IPS-18c (cell line): ENCODE results near the gene PDE8B.

ENCODE experiments used
- H3K4me3 ChIP-seq: 2 replicates; pipeline ENCODE4 v1.7.0; 2013; ENCODE audit warnings: low read depth, mild to moderate bottlenecking, low read length, moderate library complexity; ENCODE audit not compliant: insufficient read depth
- H3K9me3 ChIP-seq: one replicate; pipeline ENCODE4 v1.6.1; 2013; ENCODE audit warnings: mild to moderate bottlenecking, low read length, moderate library complexity; ENCODE audit not compliant: control insufficient read depth, insufficient read depth

Gene PDE8B

DNA sequence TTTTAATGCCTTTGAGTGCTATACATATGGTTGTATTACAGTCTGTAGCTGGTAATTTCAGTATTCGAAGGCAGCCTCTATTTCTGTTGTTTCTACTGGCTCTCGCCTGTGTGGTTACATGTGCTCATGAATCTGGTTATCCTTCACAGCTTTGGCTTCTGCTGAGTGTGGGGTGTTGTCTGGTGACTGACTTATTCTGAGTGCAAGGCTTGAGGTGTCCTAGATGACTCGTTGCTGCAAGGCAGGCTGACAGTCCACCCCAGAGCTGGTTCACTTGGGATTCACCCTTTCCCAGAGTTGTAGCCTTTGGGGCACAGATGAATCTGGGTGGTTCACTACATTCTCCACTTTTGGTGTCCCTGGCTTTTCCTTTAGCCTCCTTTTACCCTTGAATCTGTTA, 41.4 kb downstream of the PDE8B start:
- H3K4me3 ChIP-seq, result no peak overlapping the region
- H3K9me3 ChIP-seq, result no peaks in the 10 kb centered on the region

DNA sequence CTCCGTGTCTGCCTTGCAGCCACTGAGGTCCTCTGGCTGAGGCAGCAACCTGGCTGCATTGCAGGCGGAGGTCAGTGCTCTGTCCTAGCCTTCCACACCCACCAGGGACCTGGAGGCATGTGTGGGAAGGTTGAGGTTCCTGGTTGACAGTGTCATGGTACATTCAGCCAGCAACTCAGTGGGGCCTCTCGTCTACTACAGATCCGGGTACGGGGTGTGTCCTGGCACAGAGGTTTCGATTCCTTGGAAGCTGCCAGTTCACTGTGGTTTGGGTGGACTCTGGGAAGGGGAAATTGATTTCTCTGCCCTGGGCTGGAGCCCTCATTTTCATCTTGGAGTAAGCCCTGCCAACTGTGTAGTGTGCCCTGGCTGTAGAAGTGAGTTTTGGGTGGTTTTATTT, 45.1 kb downstream of the PDE8B start:
- Histone ChIP-seq H3K9me3 (no peaks in the 10 kb centered on the region), H3K4me3 (no peak overlapping the region)

DNA sequence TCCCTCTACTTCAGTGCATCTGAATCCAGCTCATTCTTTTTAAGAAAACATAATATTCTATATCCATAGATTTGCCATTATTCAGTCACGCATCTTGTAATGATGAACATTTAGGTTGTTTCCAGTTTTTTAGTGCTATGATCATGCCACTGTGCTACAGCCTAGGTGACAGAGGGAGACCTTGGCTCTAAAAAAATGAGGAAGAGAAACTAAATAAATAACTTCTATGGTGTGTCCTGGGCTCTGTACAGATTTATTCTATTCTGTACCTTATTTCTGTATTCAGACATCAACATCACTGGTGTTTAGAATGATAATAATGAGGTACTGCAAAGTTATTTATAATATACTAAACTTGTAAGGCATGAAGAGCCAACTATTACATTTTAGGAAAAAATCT, 45.9 kb downstream of the PDE8B start:
- no peaks in the 10 kb centered on the region for H3K9me3 ChIP-seq
- H3K4me3 ChIP-seq, result no peak overlapping the region

DNA sequence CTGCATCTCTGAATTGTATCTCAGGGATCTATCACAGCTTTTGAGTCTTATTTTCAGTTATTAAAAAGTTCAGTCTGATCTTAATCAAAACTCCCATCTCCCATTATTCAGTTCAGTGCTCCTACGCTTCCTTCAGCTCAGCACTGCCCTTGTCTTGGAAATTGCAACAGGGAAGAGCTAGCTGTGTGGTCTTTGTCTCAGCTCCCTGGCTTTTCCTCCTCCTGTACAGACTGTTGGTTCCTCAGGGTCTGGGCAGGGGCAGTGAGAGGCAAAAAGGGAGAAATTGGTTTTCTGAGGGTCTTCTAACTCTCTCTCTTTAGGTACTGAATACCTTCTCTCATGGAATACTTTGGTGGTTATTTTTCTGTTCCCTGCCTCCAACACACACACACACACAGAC, 48.2 kb downstream of the PDE8B start:
- H3K4me3 ChIP-seq, result no peak overlapping the region
- H3K9me3 ChIP-seq, result no peaks in the 10 kb centered on the region

DNA sequence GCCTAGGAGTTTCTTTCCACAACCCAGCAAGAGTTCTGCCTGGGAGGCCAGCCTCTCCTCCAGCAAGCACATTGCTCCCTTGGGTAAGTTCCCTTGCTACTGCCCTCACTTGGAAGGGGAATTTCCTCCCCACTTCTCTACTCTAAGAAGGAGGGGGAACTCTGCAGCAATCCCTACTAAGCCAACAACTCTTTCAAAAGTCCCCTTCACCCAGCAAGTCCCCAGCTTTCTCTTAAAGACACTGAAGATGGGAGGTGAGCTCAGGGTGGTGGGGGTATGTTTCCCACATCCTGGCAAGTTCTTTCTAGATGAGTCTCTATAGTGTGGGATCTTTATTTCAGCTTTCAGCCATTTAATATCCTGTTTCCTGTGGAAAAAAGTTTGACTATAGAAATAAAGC, 49.0 kb downstream of the PDE8B start:
- no peak overlapping the region for H3K4me3 ChIP-seq
- H3K9me3 ChIP-seq, result no peaks in the 10 kb centered on the region

DNA sequence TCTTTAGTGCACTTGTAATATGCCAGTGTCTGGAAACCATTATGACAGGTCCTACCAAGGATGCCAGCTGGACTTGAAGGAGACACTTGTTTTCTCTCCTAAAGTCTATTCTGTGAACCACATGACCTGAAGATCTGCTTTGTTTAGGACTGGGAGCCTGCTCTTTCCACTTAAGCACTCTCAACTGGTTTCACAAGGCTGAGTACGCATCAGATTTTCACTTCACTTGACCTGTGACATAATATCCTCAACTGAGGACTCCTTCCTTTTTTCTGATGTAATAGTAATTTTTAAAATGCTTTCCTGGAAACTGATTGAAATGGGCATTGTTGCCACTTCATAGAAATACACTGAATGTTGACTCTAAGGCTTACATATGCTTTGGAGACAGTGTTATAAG, 52.2 kb downstream of the PDE8B start:
- Histone ChIP-seq H3K4me3 (no peak overlapping the region), H3K9me3 (no peaks in the 10 kb centered on the region)

DNA sequence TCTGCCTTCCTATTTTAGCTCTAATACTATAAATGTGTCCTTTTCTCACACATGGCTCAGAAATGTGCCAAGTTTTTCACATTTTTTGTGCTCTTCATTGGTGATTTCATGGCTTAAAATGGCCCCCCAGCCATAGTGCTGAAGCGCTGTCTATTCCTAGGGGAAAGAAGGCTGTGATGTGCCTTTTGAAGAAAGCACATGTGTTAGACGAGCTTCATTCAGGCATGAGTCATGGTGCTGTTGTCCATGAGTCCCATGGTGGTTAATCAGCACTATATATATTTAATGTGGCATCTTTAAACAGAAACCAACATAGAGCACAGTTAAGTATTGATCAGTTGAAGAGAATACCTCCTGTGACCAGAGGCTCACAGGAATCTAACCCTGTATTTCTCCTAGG, 55.8 kb downstream of the PDE8B start:
- no peak overlapping the region for H3K4me3 ChIP-seq

DNA sequence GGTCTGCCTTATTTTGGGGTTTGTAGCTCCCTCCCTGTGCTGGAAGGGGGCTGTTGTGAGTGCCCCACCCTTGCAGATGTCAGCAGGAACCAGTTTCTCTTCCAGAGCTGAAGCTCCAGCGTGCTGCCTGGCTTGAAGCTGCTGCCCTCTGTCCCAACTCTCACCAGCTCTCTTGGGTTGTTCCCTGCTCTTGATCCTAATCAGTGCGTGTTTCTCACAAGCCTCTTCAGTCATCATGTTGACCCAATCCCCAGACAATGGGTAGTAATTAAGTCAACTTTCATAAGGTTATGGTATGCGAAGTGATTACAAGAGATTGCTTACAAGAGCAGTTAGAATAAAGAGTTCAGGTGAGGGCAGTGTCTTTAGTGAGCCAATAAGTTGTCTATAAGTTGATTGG, 57.0 kb downstream of the PDE8B start:
- Histone ChIP-seq H3K4me3 (no peak overlapping the region), H3K9me3 (peaks cover 2% of the 10 kb centered on the region)

More for the DNA sequence above, 55.8 kb downstream of the PDE8B start:
- peaks cover 2% of the 10 kb centered on the region for H3K9me3 ChIP-seq

DNA sequence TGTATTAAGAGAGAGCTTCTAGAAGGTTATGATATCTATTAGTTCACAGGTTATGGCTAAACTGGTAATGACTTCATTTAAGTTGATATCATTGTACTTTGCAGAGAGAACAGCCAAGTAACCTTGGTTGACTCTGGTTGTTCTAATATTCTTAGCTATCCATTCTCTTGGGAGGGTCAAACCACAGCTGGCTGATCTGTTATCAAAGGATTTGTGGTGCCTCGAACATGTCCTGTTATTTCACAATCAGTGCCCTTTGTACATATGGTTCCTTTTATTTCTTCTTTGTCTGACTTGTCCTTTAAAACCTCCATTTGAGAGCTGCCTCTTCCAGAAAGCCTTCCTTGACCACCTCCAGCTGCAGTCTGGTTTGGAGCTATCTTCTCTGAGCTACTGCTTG, 61.7 kb downstream of the PDE8B start:
- Histone ChIP-seq H3K4me3 (no peak overlapping the region), H3K9me3 (peaks cover 2% of the 10 kb centered on the region)

DNA sequence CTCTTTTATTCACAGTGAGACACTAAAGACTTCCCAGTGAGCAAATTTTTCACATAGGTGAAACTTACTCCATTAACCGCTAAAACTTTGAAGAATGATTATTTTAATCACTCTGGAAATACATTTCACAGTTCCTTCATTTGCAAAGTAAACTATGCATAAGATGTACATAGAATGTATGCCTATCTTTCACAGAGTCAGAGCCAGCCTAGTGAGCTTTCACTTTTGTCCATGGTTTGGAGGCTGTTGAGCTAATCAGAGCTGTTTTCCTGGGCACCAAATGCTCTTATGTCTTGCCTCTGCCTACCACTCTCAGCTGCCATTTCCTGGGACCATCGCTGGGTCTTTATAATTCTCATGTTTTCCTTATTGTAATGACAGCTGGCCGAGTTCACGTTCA, 67.3 kb downstream of the PDE8B start:
- H3K4me3 ChIP-seq, result no peak overlapping the region
- no peaks in the 10 kb centered on the region for H3K9me3 ChIP-seq

DNA sequence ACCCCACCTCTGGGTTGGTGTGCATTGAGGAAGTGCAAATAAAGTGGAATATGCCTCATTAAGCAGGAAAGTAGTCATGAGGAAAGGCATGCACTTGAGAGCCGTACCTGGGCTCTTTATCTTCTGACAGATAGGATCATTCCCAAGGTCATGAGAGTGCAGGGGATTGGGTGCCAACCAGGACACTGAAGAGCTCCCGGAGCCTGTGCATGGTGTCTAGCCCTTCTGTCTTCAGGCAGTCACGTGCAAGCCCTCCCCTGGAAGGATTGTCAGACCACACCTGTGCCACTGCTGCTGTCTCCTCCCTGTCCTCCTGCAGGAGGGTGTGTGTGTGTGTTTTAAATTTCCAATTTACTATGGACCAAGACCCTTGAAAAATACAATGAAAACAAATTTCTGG, 69.6 kb downstream of the PDE8B start:
- Histone ChIP-seq H3K4me3 (no peak overlapping the region), H3K9me3 (no peaks in the 10 kb centered on the region)

DNA sequence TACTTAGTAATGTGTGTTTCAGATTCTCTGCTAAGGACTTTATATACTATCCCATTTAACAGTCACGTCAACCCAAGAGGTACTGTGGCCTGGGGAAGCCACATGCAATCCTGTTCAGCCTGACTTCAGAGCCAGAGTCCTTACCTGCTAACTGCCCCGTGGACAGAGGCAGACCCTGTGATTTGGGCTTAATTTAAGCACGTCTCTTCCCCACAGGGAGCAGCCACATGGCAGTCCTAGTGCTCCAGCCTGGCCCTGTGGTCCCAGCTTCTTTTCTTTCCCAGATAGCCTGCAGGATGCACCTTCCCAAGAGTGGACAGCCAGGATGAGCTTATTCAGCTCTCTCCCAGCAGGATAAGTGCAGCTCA, 71.5 kb downstream of the PDE8B start:
- H3K9me3 ChIP-seq, result no peaks in the 10 kb centered on the region
- no peak overlapping the region for H3K4me3 ChIP-seq

DNA sequence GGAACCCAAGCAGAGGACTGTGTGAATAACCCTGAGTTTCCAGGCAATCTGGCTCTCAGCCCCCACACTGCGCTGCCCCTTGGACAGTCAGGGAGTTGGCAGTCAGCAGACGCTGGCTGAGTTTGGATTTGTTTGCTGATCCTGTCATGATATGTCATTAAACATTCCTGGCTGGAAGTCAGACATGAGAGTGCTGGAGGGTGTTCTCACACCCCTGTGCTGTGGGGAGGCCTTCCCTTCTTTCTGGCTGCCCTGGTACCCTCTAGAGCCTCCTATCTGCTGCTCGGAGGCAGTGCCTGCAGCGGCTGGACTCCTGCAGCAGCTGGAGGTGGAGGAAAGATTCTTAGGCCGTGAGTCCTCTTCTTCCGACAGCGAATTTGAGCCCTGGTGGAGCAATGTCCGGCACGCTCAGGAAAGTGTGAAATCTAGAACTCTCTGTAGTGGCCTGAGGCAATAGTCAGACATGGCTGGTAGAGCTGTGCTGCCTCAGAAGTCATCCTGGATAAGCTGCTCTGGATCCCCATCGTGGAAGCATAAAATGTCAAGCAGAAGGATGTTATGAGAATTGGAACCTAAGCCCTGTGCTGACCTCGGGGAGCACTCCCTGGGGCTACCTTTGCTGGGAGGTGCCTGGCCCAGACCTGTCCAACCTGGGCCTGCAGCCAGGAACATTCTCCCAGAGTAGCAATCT, 72.0 kb downstream of the PDE8B start:
- Histone ChIP-seq H3K9me3 (no peaks in the 10 kb centered on the region), H3K4me3 (no peak overlapping the region)

DNA sequence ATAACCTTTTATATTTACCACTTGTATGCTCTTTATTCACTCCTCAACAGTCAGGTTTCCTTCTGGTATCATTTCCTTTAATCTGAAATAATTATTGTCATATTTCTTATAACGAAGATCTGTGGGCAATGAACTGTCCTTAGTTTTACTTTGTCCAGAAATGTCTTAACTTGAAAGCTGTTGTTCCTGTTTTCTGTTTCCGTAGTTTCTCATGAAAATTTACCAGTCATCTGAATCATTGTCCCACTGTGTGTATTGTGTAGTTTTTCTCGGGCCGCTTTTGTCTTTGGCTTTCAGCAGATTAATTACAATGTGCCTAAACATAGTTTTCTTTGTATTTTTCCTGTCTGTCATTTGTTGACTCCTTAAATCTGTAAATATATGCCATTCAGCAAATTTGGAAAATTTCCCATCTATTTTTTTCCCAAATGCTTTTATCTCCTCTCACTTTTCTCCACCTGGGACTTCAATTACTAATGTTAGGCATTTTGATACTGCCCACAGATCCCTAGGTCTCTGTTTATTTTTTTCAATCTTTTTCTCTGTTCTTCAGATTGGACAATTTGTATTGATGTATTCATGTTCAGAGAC, 74.9 kb downstream of the PDE8B start:
- no peaks in the 10 kb centered on the region for H3K9me3 ChIP-seq
- no peak overlapping the region for H3K4me3 ChIP-seq

DNA sequence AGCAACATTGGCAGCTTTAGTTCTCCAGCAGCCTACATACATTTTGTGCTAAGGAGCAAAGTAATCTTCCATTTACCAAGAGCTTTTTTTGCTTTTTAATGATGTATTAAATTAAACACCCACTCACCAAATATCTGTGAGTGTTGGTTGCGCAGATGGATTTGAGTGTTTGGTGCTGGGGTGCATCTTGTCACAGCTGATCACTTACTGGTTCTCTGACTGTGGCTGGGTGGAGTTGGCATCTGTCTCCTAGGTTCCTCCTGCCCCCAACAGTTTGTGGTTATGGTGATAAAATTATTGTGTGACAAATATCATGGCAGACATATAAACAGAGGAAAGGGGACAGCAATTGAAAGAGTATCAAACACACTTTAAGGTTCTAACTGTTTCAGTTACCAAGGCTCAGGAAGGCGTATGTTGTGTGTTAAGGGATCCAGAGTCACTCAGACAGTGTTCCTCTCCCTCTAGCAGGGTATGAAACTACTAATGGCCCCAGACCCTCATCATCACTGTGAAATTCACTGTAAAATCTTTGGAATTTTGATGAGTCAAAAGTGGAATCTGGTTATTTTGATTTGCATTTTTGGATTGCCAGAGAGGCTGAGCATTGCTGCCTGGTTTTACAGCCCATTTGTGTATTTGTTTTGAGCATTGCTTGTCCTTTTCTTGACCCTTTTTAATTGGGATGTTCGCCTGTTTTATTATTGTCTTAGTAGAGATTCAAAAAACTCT, 81.7 kb downstream of the PDE8B start:
- Histone ChIP-seq H3K9me3 (no peaks in the 10 kb centered on the region), H3K4me3 (no peak overlapping the region)

DNA sequence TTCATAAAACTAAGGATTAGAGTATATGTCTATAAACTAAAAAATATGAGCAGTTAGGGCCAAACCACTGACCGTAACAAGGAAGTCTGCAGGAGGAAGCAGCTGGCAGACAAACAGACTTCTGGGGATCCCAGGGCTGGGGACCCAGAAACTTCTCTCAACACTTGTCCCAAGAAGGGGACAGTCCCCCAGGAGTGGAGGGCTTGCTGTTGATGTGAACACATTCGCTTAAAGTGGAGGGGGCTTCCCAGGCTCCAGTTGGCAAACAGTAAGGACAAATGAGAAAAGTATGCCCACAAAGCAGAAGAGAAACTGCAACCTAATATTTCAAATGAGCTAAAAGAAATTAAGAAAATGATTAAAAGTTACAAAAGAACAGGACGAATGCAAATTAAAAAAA, 83.7 kb downstream of the PDE8B start:
- no peak overlapping the region for H3K4me3 ChIP-seq
- H3K9me3 ChIP-seq, result no peaks in the 10 kb centered on the region

DNA sequence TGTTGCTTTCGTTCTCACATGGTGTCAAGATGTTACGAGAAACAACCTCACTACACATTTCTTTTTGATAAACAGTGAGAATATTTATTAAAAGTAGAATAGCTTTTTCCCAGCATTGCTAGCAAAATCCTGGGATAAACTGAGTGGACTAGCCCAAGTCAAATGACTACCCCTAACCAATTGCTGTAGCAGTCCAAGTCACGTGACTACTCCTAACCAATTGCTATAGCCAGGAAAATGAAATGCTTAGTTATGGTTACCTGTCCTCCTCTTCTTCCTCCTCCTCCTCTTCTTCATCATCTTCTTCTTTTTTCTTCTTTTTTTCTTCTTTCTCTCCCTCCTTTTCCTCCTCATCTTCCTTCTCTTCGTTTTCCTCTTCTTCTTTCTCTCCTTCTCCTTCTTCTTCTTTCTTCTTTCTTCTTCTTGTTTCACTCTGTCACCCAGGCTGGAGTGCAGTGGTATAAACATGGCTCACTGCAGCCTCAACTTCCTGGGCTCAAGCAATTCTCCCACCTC, 85.4 kb downstream of the PDE8B start:
- Histone ChIP-seq H3K9me3 (no peaks in the 10 kb centered on the region), H3K4me3 (no peak overlapping the region)

DNA sequence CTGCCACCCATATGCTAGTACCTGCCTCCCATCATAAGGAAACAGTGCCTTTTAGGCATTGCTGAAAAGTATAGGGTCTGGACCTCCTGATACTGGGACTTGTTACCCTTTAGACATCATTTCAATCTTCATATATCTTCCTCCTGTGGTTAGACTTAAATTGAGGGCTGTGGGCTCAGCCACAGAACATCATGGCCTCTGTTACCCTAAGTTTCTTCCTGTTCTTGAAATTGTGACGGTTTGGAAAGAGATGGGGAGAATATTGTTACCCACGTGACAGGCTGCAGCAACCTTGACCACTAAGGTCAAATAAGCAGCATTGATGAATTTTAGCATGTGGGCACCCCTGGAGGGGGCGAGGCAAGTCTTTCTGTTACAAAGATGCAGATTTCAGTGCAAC, 87.7 kb downstream of the PDE8B start:
- H3K9me3 ChIP-seq, result no peaks in the 10 kb centered on the region
- H3K4me3 ChIP-seq, result no peak overlapping the region
